Ishikawa (cell line): ENCODE results near the gene ZNF688.

Experiments used
- EP300 ChIP-seq: IDR thresholded peaks from 2 replicates; pipeline ENCODE4 v1.6.1; 2012; ENCODE audit warnings: borderline replicate concordance
- NFIC ChIP-seq: IDR thresholded peaks from 2 replicates; pipeline ENCODE4 v1.6.1; 2012
- REST ChIP-seq: IDR thresholded peaks from 2 replicates; pipeline ENCODE4 v1.6.1; 2012; ENCODE audit warnings: low read depth, mild to moderate bottlenecking
- TCF12 ChIP-seq: IDR thresholded peaks from 2 replicates; pipeline ENCODE4 v1.6.1; 2012; ENCODE audit warnings: low read depth
- TF ChIP-seq, protein P1 (sequence below): IDR thresholded peaks from 2 replicates; pipeline ENCODE4 v1.6.1; 2012

- TF ChIP-seq REST (no peak), TCF12 (no peak), EP300 (no peak), NFIC (no peak)
- TF ChIP-seq, protein P1, sequence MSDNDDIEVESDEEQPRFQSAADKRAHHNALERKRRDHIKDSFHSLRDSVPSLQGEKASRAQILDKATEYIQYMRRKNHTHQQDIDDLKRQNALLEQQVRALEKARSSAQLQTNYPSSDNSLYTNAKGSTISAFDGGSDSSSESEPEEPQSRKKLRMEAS = no peak
Observed at GRCh38 chr16:30605158-30605557, 33.6 kb upstream of the ZNF688 start.
